Neural cell (in vitro differentiated cells): ENCODE results near the gene GSG1.

Experiments used
- EZH2 ChIP-seq: fragments of 200-600, 300-800 bp; shearing (Covaris generic), sonication (generic); IDR thresholded peaks from 2 replicates; pipeline ENCODE4 v1.6.1; 2014; ENCODE audit warnings: antibody characterized with exemption, low read length, borderline replicate concordance, mild to moderate bottlenecking; ENCODE audit not compliant: insufficient read depth, poor library complexity, severe bottlenecking
- POLR2AphosphoS5 ChIP-seq: IDR thresholded peaks from 2 replicates; pipeline ENCODE4 v1.6.1; 2012
- TAF1 ChIP-seq: IDR thresholded peaks from 2 replicates; pipeline ENCODE4 v1.6.1; 2012; ENCODE audit warnings: low read depth
- TF ChIP-seq, protein P1 (sequence below): fragments of 450-650 bp; IDR thresholded peaks from 2 replicates; pipeline ENCODE4 v1.5.1; 2014; ENCODE audit warnings: antibody characterized with exemption, mild to moderate bottlenecking, moderate library complexity; ENCODE audit not compliant: poor library complexity, severe bottlenecking

DNA sequence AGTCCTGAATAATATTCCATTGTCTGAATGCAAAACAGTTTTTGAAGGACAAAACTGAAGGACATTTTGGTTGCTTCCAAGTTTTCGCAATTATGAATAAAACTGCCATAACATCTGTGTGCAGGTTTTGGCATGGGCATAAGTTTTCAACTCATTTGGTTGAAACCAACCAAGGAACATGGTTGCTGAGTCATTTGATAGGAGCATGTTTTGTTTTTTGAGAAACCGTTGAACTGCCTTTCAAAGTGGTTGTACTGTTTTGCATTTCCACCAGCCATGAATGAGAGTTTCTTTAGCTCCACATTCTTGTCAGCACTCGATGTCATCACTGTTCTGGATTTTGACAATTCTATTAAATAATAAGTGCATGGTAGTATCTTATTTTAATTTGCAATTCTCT lies 23.0 kb upstream of the GSG1 start:
- TF ChIP-seq TAF1 = no peak
- no peak for TF ChIP-seq EZH2
- no peak for TF ChIP-seq POLR2AphosphoS5
- TF ChIP-seq, protein P1, sequence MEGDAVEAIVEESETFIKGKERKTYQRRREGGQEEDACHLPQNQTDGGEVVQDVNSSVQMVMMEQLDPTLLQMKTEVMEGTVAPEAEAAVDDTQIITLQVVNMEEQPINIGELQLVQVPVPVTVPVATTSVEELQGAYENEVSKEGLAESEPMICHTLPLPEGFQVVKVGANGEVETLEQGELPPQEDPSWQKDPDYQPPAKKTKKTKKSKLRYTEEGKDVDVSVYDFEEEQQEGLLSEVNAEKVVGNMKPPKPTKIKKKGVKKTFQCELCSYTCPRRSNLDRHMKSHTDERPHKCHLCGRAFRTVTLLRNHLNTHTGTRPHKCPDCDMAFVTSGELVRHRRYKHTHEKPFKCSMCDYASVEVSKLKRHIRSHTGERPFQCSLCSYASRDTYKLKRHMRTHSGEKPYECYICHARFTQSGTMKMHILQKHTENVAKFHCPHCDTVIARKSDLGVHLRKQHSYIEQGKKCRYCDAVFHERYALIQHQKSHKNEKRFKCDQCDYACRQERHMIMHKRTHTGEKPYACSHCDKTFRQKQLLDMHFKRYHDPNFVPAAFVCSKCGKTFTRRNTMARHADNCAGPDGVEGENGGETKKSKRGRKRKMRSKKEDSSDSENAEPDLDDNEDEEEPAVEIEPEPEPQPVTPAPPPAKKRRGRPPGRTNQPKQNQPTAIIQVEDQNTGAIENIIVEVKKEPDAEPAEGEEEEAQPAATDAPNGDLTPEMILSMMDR = no peak
